H7 (cell line): ENCODE data around the gene GPC3. TPM values are rescaled to one million over a fixed set of nuclear protein-coding genes. Genes with fewer than 3 reads are reported as not detected.
"Not testable (repeated sequence)": the region's sequence is repeated elsewhere in the genome, so short reads cannot be mapped to it uniquely, and the experiment has no call there.

Experiments used
- DNase-seq: peaks from one replicate; pipeline ENCODE4 v3.0.0; 2012
- H3K27me3 ChIP-seq: 2 replicates; pipeline ENCODE4 v1.6.0; 2011; ENCODE audit warnings: mild to moderate bottlenecking, low read length; ENCODE audit not compliant: control insufficient read depth, insufficient read depth
- H3K36me3 ChIP-seq: replicated peaks from 2 replicates; pipeline ENCODE4 v1.5.1; 2011; ENCODE audit warnings: low read length; ENCODE audit not compliant: control insufficient read depth, insufficient read depth
- H3K4me3 ChIP-seq: 2 replicates; pipeline ENCODE4 v1.5.1; 2011; ENCODE audit warnings: low read depth, mild to moderate bottlenecking, control low read depth, low read length, moderate library complexity; ENCODE audit not compliant: insufficient read depth
- total RNA-seq: library from RNA; depleted of rRNA; stranded (reverse); fragments of >200 nt; shearing (Covaris generic); gene quantifications from 2 replicates; pipeline ENCODE4 v1.2.3, GENCODE V29; 2014

GPC3 gene
- total RNA-seq, 1 experiment from 2014 or later = 81.0 TPM

DNA sequence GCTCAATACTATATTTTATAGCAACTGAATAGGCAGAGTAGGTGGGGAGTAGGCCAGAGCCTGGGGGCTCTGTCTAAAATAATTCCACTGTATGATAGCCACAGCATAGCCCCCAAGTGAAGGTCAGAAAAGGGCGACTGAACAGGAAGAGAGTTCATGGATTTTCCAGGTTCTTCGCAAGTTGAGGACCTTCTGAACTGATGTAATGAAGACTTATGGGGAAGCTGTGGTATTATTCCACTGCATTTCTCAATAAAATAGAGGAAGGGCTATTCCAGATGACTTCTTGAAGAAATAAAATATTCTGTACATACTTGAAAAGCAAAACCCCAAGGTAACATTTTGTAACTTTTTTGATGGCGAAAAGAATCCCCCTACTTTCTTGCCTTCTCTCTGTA, 338.7 kb downstream of the GPC3 start:
- H3K36me3 ChIP-seq = no peaks in the 10 kb centered on the region
- H3K4me3 ChIP-seq = no peak overlapping the region
- no peak for DNase-seq
- H3K27me3 ChIP-seq = no peaks in the 10 kb centered on the region

DNA sequence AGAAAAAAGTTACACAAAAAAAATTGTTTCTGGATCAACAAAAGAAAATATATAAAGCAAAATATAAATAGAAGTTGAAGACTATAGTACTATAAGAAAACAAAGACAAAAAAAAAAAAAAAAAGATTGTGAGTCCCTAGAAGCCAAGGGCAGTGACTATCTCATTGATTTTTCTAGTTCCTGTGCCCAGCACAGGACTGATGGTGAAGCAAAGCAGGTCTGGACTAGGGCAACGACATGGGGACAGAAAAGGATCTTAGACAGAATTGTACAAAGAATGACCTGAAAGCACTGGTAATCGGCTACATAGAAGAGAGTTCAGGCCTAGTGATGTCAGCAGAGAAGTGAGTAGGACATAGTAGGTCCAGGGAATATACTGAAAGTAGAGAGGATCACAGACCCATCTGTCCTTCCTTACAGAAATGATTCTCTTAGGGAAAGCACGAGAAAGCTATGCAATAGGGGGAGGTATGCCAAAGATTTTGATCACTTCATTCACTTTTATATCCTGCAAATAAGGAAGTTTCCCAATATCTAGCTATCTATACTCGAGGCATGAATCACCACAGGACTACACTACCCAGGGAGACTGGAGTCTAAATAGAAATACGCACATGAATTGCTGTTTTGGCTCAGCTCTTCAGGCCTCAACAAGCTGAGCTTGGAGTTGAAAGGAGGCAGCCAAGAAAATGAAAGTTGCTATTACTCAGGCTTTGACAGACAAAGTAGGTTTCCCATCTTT, 339.2 kb downstream of the GPC3 start:
- Histone ChIP-seq H3K36me3 (no peaks in the 10 kb centered on the region), H3K27me3 (no peaks in the 10 kb centered on the region), H3K4me3 (no peak overlapping the region)
- DNase-seq = no peak

DNA sequence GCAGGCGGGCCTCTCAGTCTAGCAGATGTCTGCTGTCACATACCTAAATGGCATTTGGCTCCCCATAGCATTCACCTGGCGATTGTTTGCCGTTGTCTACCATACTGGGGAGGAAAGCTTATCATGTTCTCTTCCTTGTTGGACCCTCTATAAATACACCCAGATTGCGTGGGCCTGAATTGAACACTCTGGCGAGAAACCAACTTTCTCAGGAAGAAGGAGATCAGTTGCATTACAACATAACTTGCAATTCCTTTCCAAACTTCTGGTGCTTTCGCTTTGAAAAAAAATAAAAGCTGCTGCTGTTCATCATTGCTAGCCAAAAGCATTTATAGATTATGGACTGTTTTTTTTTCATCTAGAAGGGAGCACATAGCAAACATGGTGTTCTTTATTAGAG, 340.1 kb downstream of the GPC3 start:
- no peak overlapping the region for H3K4me3 ChIP-seq
- DNase-seq = no peak
- no peaks in the 10 kb centered on the region for H3K27me3 ChIP-seq
- no peaks in the 10 kb centered on the region for H3K36me3 ChIP-seq

DNA sequence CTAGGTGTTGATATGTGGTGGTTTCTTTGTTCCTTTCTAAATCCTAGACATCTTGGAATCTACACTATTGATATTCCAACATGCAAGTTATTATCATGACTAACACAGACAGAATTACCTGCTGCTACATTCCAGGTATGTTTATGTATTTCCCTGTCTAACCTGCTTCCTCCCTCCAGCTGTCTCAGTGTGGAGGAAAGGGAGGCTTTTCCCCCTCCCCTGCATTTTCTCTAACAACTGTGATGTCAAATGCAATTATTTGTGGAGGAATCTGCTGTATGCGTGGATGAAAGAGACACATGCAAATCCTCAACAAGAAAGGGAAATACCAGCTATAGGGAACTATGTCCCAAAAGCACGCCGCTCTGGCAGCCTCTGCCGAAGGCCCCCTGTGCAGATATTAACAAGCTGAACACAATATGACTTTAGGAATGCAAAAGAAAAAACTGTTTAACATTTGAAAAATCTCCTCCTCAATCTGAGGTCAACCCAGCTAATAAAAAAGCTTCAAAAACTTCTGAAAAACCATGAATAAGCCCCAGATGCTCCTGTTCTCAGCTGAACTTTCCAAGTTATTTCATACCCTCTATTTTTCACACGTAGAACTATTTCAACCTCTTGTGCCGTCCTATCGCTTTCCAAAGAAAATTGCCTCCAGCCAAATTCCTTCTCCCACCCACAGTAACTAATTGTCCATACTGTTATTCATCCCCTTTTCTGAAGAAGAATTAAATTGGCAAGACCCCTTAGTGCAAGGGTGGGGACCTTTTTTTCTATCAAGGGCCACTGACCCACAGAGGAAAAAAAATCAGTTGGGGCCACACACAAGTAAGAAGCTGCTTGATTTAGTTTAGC, 345.0 kb downstream of the GPC3 start:
- Histone ChIP-seq H3K36me3 (no peaks in the 10 kb centered on the region), H3K27me3 (no peaks in the 10 kb centered on the region), H3K4me3 (no peak overlapping the region)
- peak; percentile 19 for DNase-seq

DNA sequence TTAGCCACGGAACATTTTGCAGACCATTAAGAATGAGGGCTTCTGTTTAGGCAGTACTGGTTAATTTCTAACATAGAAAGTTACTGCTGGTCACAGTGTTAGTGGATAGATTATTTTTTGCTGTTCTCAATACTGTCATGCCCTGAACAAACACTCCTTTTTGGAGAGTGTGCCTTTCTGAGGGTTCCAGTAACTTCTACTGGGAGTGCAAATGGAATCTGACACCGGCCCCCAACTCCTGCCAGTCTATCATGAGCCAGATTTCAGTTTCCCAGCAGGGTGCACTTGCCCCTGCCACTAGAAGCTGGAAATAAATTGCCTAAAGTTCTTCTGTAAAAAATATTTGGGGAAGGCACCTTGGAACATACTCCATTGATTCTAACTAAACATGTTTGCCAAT, 345.7 kb downstream of the GPC3 start:
- Histone ChIP-seq H3K4me3 (no peak overlapping the region), H3K36me3 (no peaks in the 10 kb centered on the region), H3K27me3 (no peaks in the 10 kb centered on the region)
- peak; percentile 8 for DNase-seq

DNA sequence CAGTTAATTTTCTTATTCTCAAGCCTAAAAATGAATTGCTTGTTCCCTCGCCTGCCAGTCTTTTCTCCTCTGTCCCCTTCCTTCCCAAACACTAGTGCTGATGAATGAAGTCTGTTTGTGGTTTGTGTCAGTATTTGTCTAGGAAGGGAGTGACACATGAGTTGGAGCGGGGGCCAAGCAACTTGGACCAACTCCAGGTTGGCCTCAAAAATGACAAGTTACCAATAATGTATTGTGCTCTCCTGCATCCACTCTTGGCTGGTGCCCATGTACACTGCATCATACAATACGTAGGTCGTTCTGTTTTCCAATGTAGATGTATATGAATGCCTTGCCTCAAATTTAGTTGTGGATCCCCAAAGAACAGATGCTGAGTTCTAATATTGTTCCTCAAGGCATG, 347.1 kb downstream of the GPC3 start:
- Histone ChIP-seq H3K4me3 (no peak overlapping the region), H3K27me3 (no peaks in the 10 kb centered on the region), H3K36me3 (no peaks in the 10 kb centered on the region)
- DNase-seq = no peak

DNA sequence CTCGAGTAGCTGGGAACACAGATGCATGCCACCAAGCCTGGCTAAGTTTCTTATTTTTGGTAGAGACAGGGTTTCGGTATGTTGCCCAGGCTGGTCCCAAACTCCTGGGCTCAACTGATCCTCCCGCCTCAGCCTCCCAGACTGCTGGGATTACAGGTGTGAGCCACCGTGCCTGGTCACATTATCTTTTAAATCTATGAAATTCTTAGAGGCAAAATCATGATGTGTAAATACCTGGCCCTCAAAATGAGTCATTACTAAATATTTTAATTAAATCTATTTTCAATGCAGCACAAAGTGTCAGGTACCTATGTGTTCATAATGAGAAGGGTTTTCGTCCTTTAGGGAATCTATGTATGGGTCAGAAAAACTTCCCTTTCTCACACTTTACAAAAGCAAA, 347.6 kb downstream of the GPC3 start:
- H3K4me3 ChIP-seq = no peak overlapping the region
- H3K36me3 ChIP-seq = no peaks in the 10 kb centered on the region
- H3K27me3 ChIP-seq = no peaks in the 10 kb centered on the region
- DNase-seq = no peak

DNA sequence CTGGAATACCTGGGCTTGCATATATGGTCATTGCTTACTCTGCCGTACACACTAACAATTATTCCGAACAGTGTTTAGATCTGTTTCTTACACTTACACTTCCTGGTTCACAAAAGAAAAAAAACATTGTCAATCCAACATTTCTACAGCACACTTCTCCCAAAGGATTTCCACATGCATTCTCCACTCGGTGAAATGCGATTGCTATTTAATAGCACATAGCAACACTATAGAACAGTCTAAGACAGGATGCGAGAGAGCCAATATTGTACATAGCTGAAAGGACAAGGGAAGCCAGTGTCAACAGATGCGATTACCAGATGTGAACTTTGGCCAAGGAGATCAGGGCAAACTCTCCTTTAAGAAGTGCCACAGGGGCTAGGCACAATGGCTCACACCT, 349.4 kb downstream of the GPC3 start:
- Histone ChIP-seq H3K36me3 (no peaks in the 10 kb centered on the region), H3K4me3 (no peak overlapping the region), H3K27me3 (no peaks in the 10 kb centered on the region)
- no peak for DNase-seq

DNA sequence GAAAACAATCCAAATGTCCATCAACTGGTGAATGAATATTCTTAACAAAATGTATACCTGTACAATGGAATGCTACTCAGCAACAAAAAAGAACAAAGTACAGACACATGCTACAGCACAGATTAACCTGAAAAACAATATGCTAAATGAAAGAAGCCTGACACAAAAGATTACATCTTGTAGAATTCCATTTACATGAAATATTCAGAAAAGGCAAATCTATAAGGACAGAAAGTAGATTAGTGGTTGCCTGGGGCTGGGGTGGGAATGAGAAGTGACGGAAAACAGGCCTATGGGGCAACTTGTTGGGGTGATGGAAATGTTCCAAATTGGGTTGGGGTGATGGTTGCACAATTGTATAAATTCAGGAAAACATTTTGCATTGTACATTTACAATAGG, 351.0 kb downstream of the GPC3 start:
- H3K4me3 ChIP-seq = no peak overlapping the region
- no peaks in the 10 kb centered on the region for H3K36me3 ChIP-seq
- no peaks in the 10 kb centered on the region for H3K27me3 ChIP-seq
- DNase-seq = no peak

DNA sequence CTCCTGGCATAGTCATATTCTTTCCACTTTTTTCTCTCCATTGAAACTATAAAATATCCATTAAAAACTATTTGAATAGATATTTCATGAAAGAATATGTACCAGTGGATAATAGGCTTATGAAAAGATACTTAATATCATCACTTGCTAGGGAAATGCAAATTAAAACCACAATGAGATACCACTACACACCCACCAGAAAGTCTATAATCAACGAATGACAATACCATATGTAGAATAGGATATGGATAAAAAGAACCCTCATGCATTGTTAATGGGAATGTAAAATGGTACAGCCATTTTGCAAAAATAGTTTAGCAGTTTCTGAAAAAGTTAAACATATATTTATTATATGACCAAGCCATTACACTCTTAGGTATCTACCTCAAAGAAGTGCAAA, 351.4 kb downstream of the GPC3 start:
- Histone ChIP-seq H3K4me3 (no peak overlapping the region), H3K27me3 (no peaks in the 10 kb centered on the region), H3K36me3 (no peaks in the 10 kb centered on the region)
- DNase-seq = no peak

DNA sequence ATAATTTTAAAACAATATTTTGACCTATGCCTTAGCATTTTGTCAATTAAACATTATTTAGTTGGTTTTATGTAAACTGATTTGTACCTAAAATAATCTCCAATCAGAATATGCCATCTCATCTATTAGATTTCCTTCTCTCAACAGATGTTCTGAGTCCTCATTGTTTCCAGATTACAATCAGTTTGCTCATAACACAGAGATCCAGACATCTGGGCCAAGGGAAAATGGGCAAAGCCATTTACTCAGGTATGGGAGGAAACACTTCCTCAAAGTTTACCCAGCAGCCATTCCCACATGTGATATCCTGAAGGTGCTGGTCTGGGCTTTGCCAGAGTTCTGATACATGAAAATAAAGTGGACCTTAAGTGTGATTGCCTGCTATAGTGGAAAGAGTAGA, 352.2 kb downstream of the GPC3 start:
- no peak for DNase-seq
- Histone ChIP-seq H3K27me3 (no peaks in the 10 kb centered on the region), H3K36me3 (no peaks in the 10 kb centered on the region), H3K4me3 (no peak overlapping the region)

DNA sequence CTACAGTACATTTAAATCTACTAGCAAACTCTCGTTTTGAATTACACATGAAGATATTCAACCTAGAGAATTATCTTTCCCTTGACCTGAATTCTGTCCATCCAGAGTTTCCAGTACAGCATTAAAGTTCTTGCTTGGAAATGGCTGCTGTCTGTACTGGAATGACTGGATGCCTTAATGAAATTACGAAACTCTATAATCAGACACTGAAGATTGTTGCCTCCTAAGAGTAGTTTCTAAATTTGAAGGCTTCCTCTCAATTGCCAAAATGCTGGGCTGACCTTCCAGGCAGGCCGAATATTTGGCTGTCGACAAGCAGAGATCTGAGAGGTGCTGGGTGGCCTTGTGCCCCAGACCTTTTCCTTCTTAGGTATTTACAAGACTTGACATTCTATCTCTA, 355.0 kb downstream of the GPC3 start:
- Histone ChIP-seq H3K27me3 (no peaks in the 10 kb centered on the region), H3K36me3 (no peaks in the 10 kb centered on the region)

DNA sequence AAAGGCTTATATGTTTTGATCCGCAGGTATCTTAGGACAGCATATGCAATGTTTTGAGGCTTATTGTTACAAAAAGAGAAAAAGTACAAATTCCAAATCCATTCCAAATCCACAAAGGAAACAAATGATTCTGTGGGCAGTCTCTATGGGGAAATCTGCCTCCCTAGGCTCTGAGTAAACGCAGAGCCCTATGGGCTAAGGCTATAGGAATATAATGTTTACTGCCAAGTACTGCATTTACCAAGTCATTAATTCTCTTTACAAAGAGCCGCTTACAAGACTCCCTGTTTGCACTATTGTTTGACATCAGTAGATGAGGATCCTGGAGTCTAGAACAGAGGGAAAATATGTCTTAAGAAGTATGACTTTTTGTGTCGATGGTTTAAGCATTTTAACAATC, 357.7 kb downstream of the GPC3 start:
- H3K36me3 ChIP-seq = no peaks in the 10 kb centered on the region
- H3K27me3 ChIP-seq = no peaks in the 10 kb centered on the region
- no peak overlapping the region for H3K4me3 ChIP-seq
- no peak for DNase-seq

More for the DNA sequence above, 355.0 kb downstream of the GPC3 start:
- no peak overlapping the region for H3K4me3 ChIP-seq
- DNase-seq = no peak

DNA sequence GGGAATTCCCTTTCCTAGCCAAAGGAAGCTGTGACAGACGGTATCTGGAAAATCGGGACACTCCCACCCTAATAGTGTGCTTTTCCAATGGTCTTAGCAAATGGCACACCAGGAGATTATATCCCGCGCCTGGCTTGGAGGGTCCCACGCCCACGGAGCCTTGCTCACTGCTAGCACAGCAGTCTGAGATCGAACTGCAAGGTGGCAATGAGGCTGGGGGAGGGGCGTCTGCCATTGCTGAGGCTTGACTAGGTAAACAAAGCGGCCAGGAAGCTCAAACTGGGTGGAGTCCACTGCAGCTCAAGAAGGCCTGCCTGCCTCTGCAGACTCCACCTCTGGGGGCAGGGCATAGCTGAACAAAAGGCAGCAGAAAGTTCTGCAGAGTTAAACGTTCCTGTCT, 364.0 kb downstream of the GPC3 start:
- H3K4me3 ChIP-seq, DNase-seq, H3K36me3 ChIP-seq, H3K27me3 ChIP-seq: not testable (repeated sequence)

DNA sequence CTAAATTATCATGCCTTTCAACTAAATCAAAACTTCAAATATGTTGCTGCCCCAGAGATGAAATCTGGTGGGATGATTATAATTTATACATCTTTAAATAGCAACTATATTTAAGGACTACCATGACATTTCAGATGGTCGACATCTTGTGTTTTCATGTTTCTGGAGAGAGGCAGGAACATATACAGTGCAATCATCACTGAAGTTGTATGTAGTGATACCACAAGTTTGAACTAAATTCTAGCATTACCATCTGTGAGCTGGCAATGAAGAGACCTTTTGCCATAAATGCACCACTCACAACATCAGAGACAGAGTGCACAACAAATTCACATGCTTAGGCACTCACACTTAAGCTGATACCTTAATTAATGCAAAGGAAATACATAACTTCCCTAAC, 373.7 kb downstream of the GPC3 start:
- no peaks in the 10 kb centered on the region for H3K27me3 ChIP-seq
- H3K36me3 ChIP-seq = no peaks in the 10 kb centered on the region
- H3K4me3 ChIP-seq = no peak overlapping the region
- DNase-seq = no peak
